WTC11 (cell line): ENCODE data around the gene RAB12. TPM values are rescaled to one million over a fixed set of nuclear protein-coding genes. Genes with fewer than 3 reads are reported as not detected.

ENCODE experiments used
- ATAC-seq: fragments of 200-7000 bp; cut with Tn5 transposase; 2 replicates; pipeline ENCODE4 v1.10.0; 2021; ENCODE audit warnings: mild to moderate bottlenecking, moderate library complexity
- CTCF ChIA-PET: fragments of 300-600 bp; sonication (Branson Sonifier 250); formaldehyde crosslinking; loops from one replicate; lab custom pipeline; 2021; ENCODE audit warnings: antibody characterized with exemption; lab: Charles Lee
- POLR2A ChIA-PET: fragments of 350-600 bp; sonication (Branson Sonifier 250); formaldehyde crosslinking; loops from one replicate; lab custom pipeline; 2021; ENCODE audit warnings: antibody characterized with exemption; lab: Charles Lee
- DNase-seq: peaks from one replicate; pipeline ENCODE4 v3.0.0; 2021; ENCODE audit warnings: low spot score
- H3K27ac Mint-ChIP-seq: 2 replicates; pipeline ENCODE4 v1.8.0; 2021; ENCODE audit warnings: mixed read lengths
- H3K27me3 Mint-ChIP-seq: 2 replicates; pipeline ENCODE4 v1.8.0; 2021; ENCODE audit warnings: low read depth, mild to moderate bottlenecking, moderate library complexity, mixed read lengths
- H3K36me3 Mint-ChIP-seq: 2 replicates; pipeline ENCODE4 v1.8.0; 2021; ENCODE audit warnings: mixed read lengths
- H3K4me1 Mint-ChIP-seq: 2 replicates; pipeline ENCODE4 v1.8.0; 2022; ENCODE audit warnings: mixed read lengths
- H3K4me3 Mint-ChIP-seq: 2 replicates; pipeline ENCODE4 v1.8.0; 2021; ENCODE audit warnings: mild to moderate bottlenecking, moderate library complexity, mixed read lengths
- H3K9me3 Mint-ChIP-seq: 2 replicates; pipeline ENCODE4 v1.8.0; 2021; ENCODE audit warnings: mixed read lengths
- AR ChIP-seq: fragments of 250-450 bp; sonication (Bioruptor Pico); IDR thresholded peaks from 2 replicates; pipeline ENCODE4 v1.9.0; 2021; ENCODE audit warnings: mild to moderate bottlenecking
- CBFB ChIP-seq: sonication (generic); formaldehyde crosslinking; IDR thresholded peaks from 2 replicates; pipeline ENCODE4 v1.8.1; 2022; ENCODE audit warnings: mild to moderate bottlenecking, low read depth, missing genetic modification reagents
- GABPB1 ChIP-seq: sonication (generic); formaldehyde crosslinking; IDR thresholded peaks from 2 replicates; pipeline ENCODE4 v1.8.1; 2023; ENCODE audit warnings: mild to moderate bottlenecking, missing genetic modification reagents
- HMGA2 ChIP-seq: fragments of 250-450 bp; sonication (Bioruptor Pico); IDR thresholded peaks from 2 replicates; pipeline ENCODE4 v1.4.0; 2021; ENCODE audit warnings: mild to moderate bottlenecking, moderate library complexity
- MAX ChIP-seq: sonication (generic); formaldehyde crosslinking; IDR thresholded peaks from 2 replicates; pipeline ENCODE4 v1.8.0; 2022; ENCODE audit warnings: mild to moderate bottlenecking, missing genetic modification reagents
- PRRX2 ChIP-seq: fragments of 250-450 bp; sonication (Bioruptor Pico); IDR thresholded peaks from 2 replicates; pipeline ENCODE4 v1.8.0; 2021; ENCODE audit warnings: mild to moderate bottlenecking
- SMAD3 ChIP-seq: sonication (generic); formaldehyde crosslinking; IDR thresholded peaks from 2 replicates; pipeline ENCODE4 v1.8.0; 2022; ENCODE audit warnings: missing genetic modification reagents, mild to moderate bottlenecking, borderline replicate concordance
- SP1 ChIP-seq: sonication (generic); formaldehyde crosslinking; conservative IDR thresholded peaks from 2 replicates; pipeline ENCODE4 v1.8.1; 2022; ENCODE audit warnings: missing genetic modification reagents
- STAT6 ChIP-seq: sonication (generic); formaldehyde crosslinking; conservative IDR thresholded peaks from 2 replicates; pipeline ENCODE4 v1.8.1; 2023; ENCODE audit warnings: mild to moderate bottlenecking, low read depth, missing genetic modification reagents, moderate library complexity
- ZBTB21 ChIP-seq: sonication (generic); formaldehyde crosslinking; IDR thresholded peaks from 2 replicates; pipeline ENCODE4 v1.8.1; 2023; ENCODE audit warnings: mild to moderate bottlenecking, missing genetic modification reagents, borderline replicate concordance
- ZMAT4 ChIP-seq: fragments of 250-450 bp; sonication (Bioruptor Pico); IDR thresholded peaks from 2 replicates; pipeline ENCODE4 v1.9.0; 2021; ENCODE audit warnings: mild to moderate bottlenecking
- total RNA-seq: library from RNA; stranded (reverse); gene quantifications from 3 replicates; pipeline ENCODE4 v1.2.3, GENCODE V29; 2021
- TF ChIP-seq, protein P1 (sequence below): fragments of 250-450 bp; sonication (Bioruptor Pico); IDR thresholded peaks from 2 replicates; pipeline ENCODE4 v1.9.0; 2021; ENCODE audit warnings: moderate library complexity, mild to moderate bottlenecking, inconsistent platforms, borderline replicate concordance
- TF ChIP-seq, protein P2 (sequence below): sonication (generic); formaldehyde crosslinking; IDR thresholded peaks from 2 replicates; pipeline ENCODE4 v1.8.1; 2022; ENCODE audit warnings: mild to moderate bottlenecking, moderate library complexity, missing genetic modification reagents
- TF ChIP-seq, protein P3 (sequence below): fragments of 200-600 bp; IDR thresholded peaks from 2 replicates; pipeline ENCODE4 v1.8.0; 2022; ENCODE audit warnings: antibody characterized with exemption
- TF ChIP-seq, protein P4 (sequence below): fragments of 250-450 bp; sonication (Bioruptor Pico); IDR thresholded peaks from 2 replicates; pipeline ENCODE4 v1.9.0; 2021; ENCODE audit warnings: mild to moderate bottlenecking, borderline replicate concordance
- TF ChIP-seq, protein P5 (sequence below): sonication (generic); formaldehyde crosslinking; IDR thresholded peaks from 2 replicates; pipeline ENCODE4 v1.8.1; 2023; ENCODE audit warnings: mild to moderate bottlenecking, missing genetic modification reagents, moderate library complexity

RAB12 gene
- total RNA-seq, 1 experiment from 2014 or later: 69.3 TPM

DNA sequence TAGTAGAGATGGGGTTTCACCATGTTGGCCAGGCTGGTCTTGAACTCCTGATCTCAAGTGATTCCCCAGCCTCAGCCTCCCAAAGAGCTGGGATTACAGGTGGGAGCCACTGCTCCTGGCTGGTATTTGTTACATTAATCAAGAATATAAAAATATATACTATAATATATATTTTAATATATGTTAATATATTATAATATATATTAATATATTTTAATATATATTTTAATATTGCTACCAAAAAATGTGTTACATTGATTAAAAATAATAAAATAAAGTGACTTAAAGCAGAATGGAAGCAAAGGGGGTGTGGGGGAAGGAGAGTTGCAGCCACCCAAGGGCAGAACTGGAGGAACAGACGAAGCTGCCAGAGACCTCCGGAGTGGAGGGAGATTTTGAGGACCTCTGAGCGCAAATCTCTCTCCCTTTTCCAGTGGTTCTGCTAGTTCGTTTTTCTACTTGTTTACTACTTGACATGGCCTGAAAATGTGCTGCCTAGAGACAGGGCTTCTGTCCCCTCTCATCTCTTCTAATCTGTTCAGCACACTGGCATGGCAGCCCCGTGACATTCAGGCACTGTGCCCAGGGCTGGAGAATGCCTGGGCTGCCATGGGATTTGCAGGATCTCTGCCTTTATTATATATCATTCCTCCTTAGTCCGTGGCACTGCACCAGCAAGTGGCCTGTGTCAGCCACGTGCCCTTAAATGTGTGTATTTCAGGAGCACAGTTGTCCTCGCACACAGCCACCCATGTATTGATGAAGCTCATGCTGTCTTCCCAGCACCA lies 47.9 kb upstream of the RAB12 start:
- Mint-ChIP-seq H3K4me3 (no peak overlapping the region), H3K4me1 (peaks cover 7% of the 10 kb centered on the region), H3K9me3 (peaks cover 14% of the 10 kb centered on the region), H3K36me3 (peaks cover 4% of the 10 kb centered on the region), H3K27me3 (no peaks in the 10 kb centered on the region), H3K27ac (no peak overlapping the region)
- DNase-seq (no peak), ATAC-seq (no peak)
- ChIA-PET POLR2A (no interaction called here), CTCF (no interaction called here)
- TF ChIP-seq HMGA2 (CRISPR knock-in tag): peak; percentile 94
- TF ChIP-seq, protein P1, sequence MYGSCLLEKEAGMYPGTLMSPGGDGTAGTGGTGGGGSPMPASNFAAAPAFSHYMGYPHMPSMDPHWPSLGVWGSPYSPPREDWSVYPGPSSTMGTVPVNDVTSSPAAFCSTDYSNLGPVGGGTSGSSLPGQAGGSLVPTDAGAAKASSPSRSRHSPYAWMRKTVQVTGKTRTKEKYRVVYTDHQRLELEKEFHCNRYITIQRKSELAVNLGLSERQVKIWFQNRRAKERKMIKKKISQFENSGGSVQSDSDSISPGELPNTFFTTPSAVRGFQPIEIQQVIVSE (CRISPR knock-in tag): no peak

GRCh38 chr18:8562070-8562469 lies 47.2 kb upstream of the RAB12 start:
- TF ChIP-seq SP1: no peak
- no peak for TF ChIP-seq ZBTB21 (CRISPR knock-in tag)
- no peak for TF ChIP-seq MAX
- no peak for TF ChIP-seq SMAD3
- TF ChIP-seq, protein P2, sequence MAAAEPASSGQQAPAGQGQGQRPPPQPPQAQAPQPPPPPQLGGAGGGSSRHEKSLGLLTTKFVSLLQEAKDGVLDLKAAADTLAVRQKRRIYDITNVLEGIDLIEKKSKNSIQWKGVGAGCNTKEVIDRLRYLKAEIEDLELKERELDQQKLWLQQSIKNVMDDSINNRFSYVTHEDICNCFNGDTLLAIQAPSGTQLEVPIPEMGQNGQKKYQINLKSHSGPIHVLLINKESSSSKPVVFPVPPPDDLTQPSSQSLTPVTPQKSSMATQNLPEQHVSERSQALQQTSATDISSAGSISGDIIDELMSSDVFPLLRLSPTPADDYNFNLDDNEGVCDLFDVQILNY: no peak
- TF ChIP-seq GABPB1 (CRISPR knock-in tag): no peak
- TF ChIP-seq CBFB (CRISPR knock-in tag): no peak
- TF ChIP-seq, protein P3, sequence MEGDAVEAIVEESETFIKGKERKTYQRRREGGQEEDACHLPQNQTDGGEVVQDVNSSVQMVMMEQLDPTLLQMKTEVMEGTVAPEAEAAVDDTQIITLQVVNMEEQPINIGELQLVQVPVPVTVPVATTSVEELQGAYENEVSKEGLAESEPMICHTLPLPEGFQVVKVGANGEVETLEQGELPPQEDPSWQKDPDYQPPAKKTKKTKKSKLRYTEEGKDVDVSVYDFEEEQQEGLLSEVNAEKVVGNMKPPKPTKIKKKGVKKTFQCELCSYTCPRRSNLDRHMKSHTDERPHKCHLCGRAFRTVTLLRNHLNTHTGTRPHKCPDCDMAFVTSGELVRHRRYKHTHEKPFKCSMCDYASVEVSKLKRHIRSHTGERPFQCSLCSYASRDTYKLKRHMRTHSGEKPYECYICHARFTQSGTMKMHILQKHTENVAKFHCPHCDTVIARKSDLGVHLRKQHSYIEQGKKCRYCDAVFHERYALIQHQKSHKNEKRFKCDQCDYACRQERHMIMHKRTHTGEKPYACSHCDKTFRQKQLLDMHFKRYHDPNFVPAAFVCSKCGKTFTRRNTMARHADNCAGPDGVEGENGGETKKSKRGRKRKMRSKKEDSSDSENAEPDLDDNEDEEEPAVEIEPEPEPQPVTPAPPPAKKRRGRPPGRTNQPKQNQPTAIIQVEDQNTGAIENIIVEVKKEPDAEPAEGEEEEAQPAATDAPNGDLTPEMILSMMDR: no peak
- TF ChIP-seq ZMAT4 (CRISPR knock-in tag): no peak
- DNase-seq: no peak
- Mint-ChIP-seq H3K4me3 (no peak overlapping the region), H3K36me3 (peaks cover 4% of the 10 kb centered on the region), H3K27me3 (no peaks in the 10 kb centered on the region), H3K27ac (no peak overlapping the region), H3K9me3 (peaks cover 14% of the 10 kb centered on the region), H3K4me1 (peaks cover 7% of the 10 kb centered on the region)
- no peak for ATAC-seq
- POLR2A ChIA-PET: no interaction called here
- CTCF ChIA-PET: no interaction called here

DNA sequence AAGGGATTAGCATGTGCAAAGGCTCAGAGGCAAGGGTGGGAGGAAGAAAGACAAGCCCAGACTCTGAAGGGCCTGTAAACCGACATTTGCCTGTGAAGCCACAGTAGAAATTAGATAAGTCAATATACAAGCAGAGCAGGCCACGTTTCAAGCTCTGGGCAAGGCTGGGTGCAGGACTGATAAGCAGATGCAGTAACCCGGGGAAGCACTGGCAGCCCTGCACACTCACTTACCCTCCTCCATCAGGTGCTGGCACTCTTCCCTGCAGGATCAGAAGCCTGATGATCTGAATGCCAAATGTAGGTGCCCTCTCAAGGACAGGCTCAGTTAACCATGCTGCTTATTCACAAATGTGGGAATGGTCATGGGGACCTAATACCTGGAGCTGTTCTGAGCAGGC lies 46.3 kb upstream of the RAB12 start:
- DNase-seq (no peak), ATAC-seq (no peak)
- ChIA-PET CTCF (no interaction called here), POLR2A (no interaction called here)
- Mint-ChIP-seq H3K27ac (no peak overlapping the region), H3K9me3 (peaks cover 14% of the 10 kb centered on the region), H3K36me3 (peaks cover 4% of the 10 kb centered on the region), H3K4me1 (peaks cover 7% of the 10 kb centered on the region), H3K4me3 (no peak overlapping the region), H3K27me3 (no peaks in the 10 kb centered on the region)
- TF ChIP-seq STAT6 (no peak), PRRX2 (CRISPR knock-in tag) (no peak), AR (CRISPR knock-in tag) (no peak)
- TF ChIP-seq, protein P4, sequence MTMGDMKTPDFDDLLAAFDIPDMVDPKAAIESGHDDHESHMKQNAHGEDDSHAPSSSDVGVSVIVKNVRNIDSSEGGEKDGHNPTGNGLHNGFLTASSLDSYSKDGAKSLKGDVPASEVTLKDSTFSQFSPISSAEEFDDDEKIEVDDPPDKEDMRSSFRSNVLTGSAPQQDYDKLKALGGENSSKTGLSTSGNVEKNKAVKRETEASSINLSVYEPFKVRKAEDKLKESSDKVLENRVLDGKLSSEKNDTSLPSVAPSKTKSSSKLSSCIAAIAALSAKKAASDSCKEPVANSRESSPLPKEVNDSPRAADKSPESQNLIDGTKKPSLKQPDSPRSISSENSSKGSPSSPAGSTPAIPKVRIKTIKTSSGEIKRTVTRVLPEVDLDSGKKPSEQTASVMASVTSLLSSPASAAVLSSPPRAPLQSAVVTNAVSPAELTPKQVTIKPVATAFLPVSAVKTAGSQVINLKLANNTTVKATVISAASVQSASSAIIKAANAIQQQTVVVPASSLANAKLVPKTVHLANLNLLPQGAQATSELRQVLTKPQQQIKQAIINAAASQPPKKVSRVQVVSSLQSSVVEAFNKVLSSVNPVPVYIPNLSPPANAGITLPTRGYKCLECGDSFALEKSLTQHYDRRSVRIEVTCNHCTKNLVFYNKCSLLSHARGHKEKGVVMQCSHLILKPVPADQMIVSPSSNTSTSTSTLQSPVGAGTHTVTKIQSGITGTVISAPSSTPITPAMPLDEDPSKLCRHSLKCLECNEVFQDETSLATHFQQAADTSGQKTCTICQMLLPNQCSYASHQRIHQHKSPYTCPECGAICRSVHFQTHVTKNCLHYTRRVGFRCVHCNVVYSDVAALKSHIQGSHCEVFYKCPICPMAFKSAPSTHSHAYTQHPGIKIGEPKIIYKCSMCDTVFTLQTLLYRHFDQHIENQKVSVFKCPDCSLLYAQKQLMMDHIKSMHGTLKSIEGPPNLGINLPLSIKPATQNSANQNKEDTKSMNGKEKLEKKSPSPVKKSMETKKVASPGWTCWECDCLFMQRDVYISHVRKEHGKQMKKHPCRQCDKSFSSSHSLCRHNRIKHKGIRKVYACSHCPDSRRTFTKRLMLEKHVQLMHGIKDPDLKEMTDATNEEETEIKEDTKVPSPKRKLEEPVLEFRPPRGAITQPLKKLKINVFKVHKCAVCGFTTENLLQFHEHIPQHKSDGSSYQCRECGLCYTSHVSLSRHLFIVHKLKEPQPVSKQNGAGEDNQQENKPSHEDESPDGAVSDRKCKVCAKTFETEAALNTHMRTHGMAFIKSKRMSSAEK (CRISPR knock-in tag): no peak
- TF ChIP-seq, protein P5, sequence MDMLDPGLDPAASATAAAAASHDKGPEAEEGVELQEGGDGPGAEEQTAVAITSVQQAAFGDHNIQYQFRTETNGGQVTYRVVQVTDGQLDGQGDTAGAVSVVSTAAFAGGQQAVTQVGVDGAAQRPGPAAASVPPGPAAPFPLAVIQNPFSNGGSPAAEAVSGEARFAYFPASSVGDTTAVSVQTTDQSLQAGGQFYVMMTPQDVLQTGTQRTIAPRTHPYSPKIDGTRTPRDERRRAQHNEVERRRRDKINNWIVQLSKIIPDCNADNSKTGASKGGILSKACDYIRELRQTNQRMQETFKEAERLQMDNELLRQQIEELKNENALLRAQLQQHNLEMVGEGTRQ (CRISPR knock-in tag): no peak
